ENCODE results near the gene ADCK2. TPM values are rescaled to one million over a fixed set of nuclear protein-coding genes. Genes with fewer than 3 reads are reported as not detected.
"Not testable (repeated sequence)": the region's sequence is repeated elsewhere in the genome, so short reads cannot be mapped to it uniquely, and the experiment has no call there.

The ADCK2 gene
- polyA plus RNA-seq, 3 donors, result 25.9 to 28.0 (median 25.9) TPM

GRCh38 chr7:140641524-140642195 is 31.1 kb upstream of the ADCK2 start:
- DNase-seq, result no peak

GRCh38 chr7:140643416-140643815 is 29.3 kb upstream of the ADCK2 start:
- DNase-seq, result no peak

- DNase-seq, result not testable (repeated sequence)
These were observed 28.0 kb upstream of the ADCK2 start for GRCh38 chr7:140644761-140645160.

- DNase-seq, result no peak
These were observed 27.4 kb upstream of the ADCK2 start for GRCh38 chr7:140645166-140645900.

- DNase-seq, result peak; percentile 62
These were observed 25.7 kb upstream of the ADCK2 start for GRCh38 chr7:140646931-140647647.

- no peak for DNase-seq
These were observed 23.1 kb upstream of the ADCK2 start for GRCh38 chr7:140649556-140650205.

- no peak for DNase-seq
These were observed 22.4 kb upstream of the ADCK2 start for GRCh38 chr7:140650367-140650766.

- DNase-seq, result peak; percentile 84
These were observed 19.2 kb upstream of the ADCK2 start for GRCh38 chr7:140653319-140654108.

GRCh38 chr7:140654109-140654387 is 18.7 kb upstream of the ADCK2 start:
- DNase-seq, result no peak

- no peak for DNase-seq
These were observed 18.1 kb upstream of the ADCK2 start for GRCh38 chr7:140654661-140655060.

GRCh38 chr7:140655511-140656408 is 17.0 kb upstream of the ADCK2 start:
- DNase-seq, result no peak

- DNase-seq, result no peak
These were observed 15.9 kb upstream of the ADCK2 start for GRCh38 chr7:140656548-140657515.

- DNase-seq, result no peak
These were observed 14.9 kb upstream of the ADCK2 start for GRCh38 chr7:140657891-140658290.

GRCh38 chr7:140659856-140660255 is 12.9 kb upstream of the ADCK2 start:
- no peak for DNase-seq

- DNase-seq, result no peak
These were observed 11.6 kb upstream of the ADCK2 start for GRCh38 chr7:140661124-140661523.

- not testable (repeated sequence) for DNase-seq
These were observed 9.8 kb upstream of the ADCK2 start for GRCh38 chr7:140662938-140663337.

- DNase-seq, result no peak
These were observed 5.3 kb upstream of the ADCK2 start for GRCh38 chr7:140667476-140667875.

GRCh38 chr7:140668641-140669040 is 4.1 kb upstream of the ADCK2 start:
- no peak for DNase-seq

- DNase-seq, result no peak
These were observed 3.4 kb upstream of the ADCK2 start for GRCh38 chr7:140669352-140669751.

Measured in renal pelvis (tissue), 4 donors.